Hepatocyte (in vitro differentiated cells): ENCODE data around the gene RSPO4. TPM values are rescaled to one million over a fixed set of nuclear protein-coding genes. Genes with fewer than 3 reads are reported as not detected.

Experiments
- DNase-seq: peaks from one replicate; pipeline ENCODE4 v3.0.0-alpha.2; 2016; ENCODE audit warnings: low spot score
- H2AFZ ChIP-seq: fragments of 200-600 bp; sonication (generic); 2 replicates; pipeline ENCODE4 v1.6.0; 2016; ENCODE audit warnings: antibody characterized with exemption, mild to moderate bottlenecking
- H3K27ac ChIP-seq: fragments of 200-600 bp; sonication (generic); 2 replicates; pipeline ENCODE4 v1.5.1; 2016; ENCODE audit warnings: mild to moderate bottlenecking
- H3K27me3 ChIP-seq: fragments of 200-600 bp; sonication (generic); 2 replicates; pipeline ENCODE4 v1.6.1; 2016
- H3K36me3 ChIP-seq: fragments of 200-600 bp; sonication (generic); replicated peaks from 2 replicates; pipeline ENCODE4 v1.5.1; 2016; ENCODE audit warnings: low read depth; ENCODE audit not compliant: insufficient read depth
- H3K4me1 ChIP-seq: fragments of 200-600 bp; sonication (generic); 2 replicates; pipeline ENCODE4 v1.5.1; 2016; ENCODE audit warnings: mild to moderate bottlenecking, moderate library complexity; ENCODE audit not compliant: insufficient read depth
- H3K4me2 ChIP-seq: fragments of 200-600 bp; sonication (generic); 2 replicates; pipeline ENCODE4 v1.6.0; 2016
- H3K4me3 ChIP-seq: fragments of 200-600 bp; sonication (generic); 2 replicates; pipeline ENCODE4 v1.5.1; 2016; ENCODE audit warnings: mild to moderate bottlenecking
- H3K79me2 ChIP-seq: fragments of 200-600 bp; sonication (generic); 2 replicates; pipeline ENCODE4 v1.6.0; 2017; ENCODE audit warnings: mild to moderate bottlenecking
- H3K9me2 ChIP-seq: fragments of 200-600 bp; sonication (generic); replicated peaks from 2 replicates; pipeline ENCODE4 v1.6.0; 2017; ENCODE audit warnings: mild to moderate bottlenecking; ENCODE audit not compliant: insufficient read depth
- H3K9me3 ChIP-seq: fragments of 200-600 bp; sonication (generic); 2 replicates; pipeline ENCODE4 v1.5.1; 2016; ENCODE audit warnings: low read depth, mild to moderate bottlenecking
- H4K20me1 ChIP-seq: fragments of 200-600 bp; sonication (generic); 2 replicates; pipeline ENCODE4 v1.6.0; 2016; ENCODE audit warnings: mild to moderate bottlenecking; ENCODE audit not compliant: insufficient read depth, poor library complexity, severe bottlenecking
- EZH2 ChIP-seq: fragments of 200-600 bp; sonication (generic); IDR thresholded peaks from 2 replicates; pipeline ENCODE4 v1.6.1; 2016; ENCODE audit warnings: antibody characterized with exemption, mild to moderate bottlenecking, borderline replicate concordance
- EZH2phosphoT487 ChIP-seq: fragments of 200-600 bp; sonication (generic); IDR thresholded peaks from one replicate; pipeline ENCODE4 v1.6.1; 2018; ENCODE audit warnings: antibody characterized with exemption, mild to moderate bottlenecking, low read depth, moderate library complexity; ENCODE audit not compliant: unreplicated experiment, severe bottlenecking
- WGBS: methylation state at CpG from one replicate; pipeline ENCODE4 v1.1.6; 2016; ENCODE audit warnings: low lambda C conversion rate; ENCODE audit errors: missing lambda C conversion rate; 5-methylcytosine and 5-hydroxymethylcytosine counted together
- polyA plus RNA-seq: library from polyadenylated mRNA; unstranded; fragments of >200 nt; fragmentation: Nextera tagmentation; extraction: Ambion mirVana; gene quantifications from 2 replicates; pipeline ENCODE4 v1.2.1, GENCODE V29; 2016
- total RNA-seq: library from RNA; depleted of rRNA; stranded (reverse); fragments of >200 nt; gene quantifications from 2 replicates; pipeline ENCODE4 v1.2.3, GENCODE V29; 2014
- TF ChIP-seq, protein P1 (sequence below): fragments of 200-600 bp; sonication (generic); IDR thresholded peaks from 2 replicates; pipeline ENCODE4 v1.5.1; 2016; ENCODE audit warnings: antibody characterized with exemption, mild to moderate bottlenecking; ENCODE audit not compliant: poor library complexity

The RSPO4 gene
- total and polyA plus RNA-seq, 2 experiments from 2014 or later = 0.41 to 0.57 TPM

DNA sequence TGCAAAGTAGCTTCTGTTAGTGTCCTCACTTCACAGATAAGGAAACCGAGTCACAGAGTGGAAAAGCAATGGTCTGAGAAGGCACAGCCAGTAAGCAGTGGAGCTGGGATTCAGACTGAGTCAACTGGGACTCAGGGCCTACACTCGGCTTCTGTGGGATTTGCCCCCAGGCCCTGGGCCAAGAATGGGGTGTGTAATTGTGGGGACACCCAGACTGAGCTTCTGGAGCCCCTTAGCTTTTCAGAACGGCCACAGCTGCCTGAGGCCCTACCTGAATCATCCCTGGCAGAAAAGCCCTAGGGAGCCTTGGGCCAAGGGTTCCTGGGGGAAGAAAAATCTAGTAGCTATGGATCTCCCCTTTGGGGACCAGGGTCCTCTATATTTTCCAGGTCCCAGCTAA lies 92.5 kb downstream of the RSPO4 start:
- TF ChIP-seq, protein P1, sequence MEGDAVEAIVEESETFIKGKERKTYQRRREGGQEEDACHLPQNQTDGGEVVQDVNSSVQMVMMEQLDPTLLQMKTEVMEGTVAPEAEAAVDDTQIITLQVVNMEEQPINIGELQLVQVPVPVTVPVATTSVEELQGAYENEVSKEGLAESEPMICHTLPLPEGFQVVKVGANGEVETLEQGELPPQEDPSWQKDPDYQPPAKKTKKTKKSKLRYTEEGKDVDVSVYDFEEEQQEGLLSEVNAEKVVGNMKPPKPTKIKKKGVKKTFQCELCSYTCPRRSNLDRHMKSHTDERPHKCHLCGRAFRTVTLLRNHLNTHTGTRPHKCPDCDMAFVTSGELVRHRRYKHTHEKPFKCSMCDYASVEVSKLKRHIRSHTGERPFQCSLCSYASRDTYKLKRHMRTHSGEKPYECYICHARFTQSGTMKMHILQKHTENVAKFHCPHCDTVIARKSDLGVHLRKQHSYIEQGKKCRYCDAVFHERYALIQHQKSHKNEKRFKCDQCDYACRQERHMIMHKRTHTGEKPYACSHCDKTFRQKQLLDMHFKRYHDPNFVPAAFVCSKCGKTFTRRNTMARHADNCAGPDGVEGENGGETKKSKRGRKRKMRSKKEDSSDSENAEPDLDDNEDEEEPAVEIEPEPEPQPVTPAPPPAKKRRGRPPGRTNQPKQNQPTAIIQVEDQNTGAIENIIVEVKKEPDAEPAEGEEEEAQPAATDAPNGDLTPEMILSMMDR = no peak
- TF ChIP-seq EZH2phosphoT487 (no peak), EZH2 (no peak)
- no peaks in the 10 kb centered on the region for H4K20me1 ChIP-seq
- H3K27me3 ChIP-seq = no peaks in the 10 kb centered on the region
- no peak overlapping the region for H2AFZ ChIP-seq
- H3K4me3 ChIP-seq = no peak overlapping the region
- H3K36me3 ChIP-seq = no peaks in the 10 kb centered on the region
- H3K79me2 ChIP-seq = no peaks in the 10 kb centered on the region
- no peak for DNase-seq
- H3K4me2 ChIP-seq = no peak overlapping the region
- H3K9me3 ChIP-seq = no peaks in the 10 kb centered on the region
- WGBS = 73% methylated on average over 3 of the region's 3 CpGs
- H3K27ac ChIP-seq = no peak overlapping the region
- H3K4me1 ChIP-seq = peaks cover 12% of the 10 kb centered on the region
- no peaks in the 10 kb centered on the region for H3K9me2 ChIP-seq

Other genes with a start within 250 kb of the RSPO4 start
- 0.33 and 0.80 TPM in 2 replicates for gene SLC52A3, start 233.8 kb downstream of the RSPO4 start, total RNA-seq
- gene SLC52A3, start 233.8 kb downstream of the RSPO4 start, polyA plus RNA-seq = 0.35 and 1.0 TPM in 2 replicates
- gene FAM110A, start 168.6 kb downstream of the RSPO4 start, total RNA-seq = 4.4 and 4.6 TPM in 2 replicates
- gene FAM110A, start 168.6 kb downstream of the RSPO4 start, polyA plus RNA-seq = 6.1 and 8.9 TPM in 2 replicates
- gene ANGPT4, start 86.0 kb downstream of the RSPO4 start, total RNA-seq = not detected in 2 replicates
- gene ANGPT4, start 86.0 kb downstream of the RSPO4 start, polyA plus RNA-seq = not detected in 2 replicates
- gene PSMF1, start 116.3 kb upstream of the RSPO4 start, total RNA-seq = 65.2 and 97.3 TPM in 2 replicates
- 125 and 126 TPM in 2 replicates for gene PSMF1, start 116.3 kb upstream of the RSPO4 start, polyA plus RNA-seq
- gene TMEM74B, start 182.7 kb upstream of the RSPO4 start, total RNA-seq = 5.2 and 9.4 TPM in 2 replicates
- 5.5 and 7.3 TPM in 2 replicates for gene TMEM74B, start 182.7 kb upstream of the RSPO4 start, polyA plus RNA-seq
- 1.4 and 1.6 TPM in 2 replicates for gene C20orf202, start 201.1 kb upstream of the RSPO4 start, total RNA-seq
- 0.35 and 0.84 TPM in 2 replicates for gene C20orf202, start 201.1 kb upstream of the RSPO4 start, polyA plus RNA-seq
- gene RAD21L1, start 223.7 kb upstream of the RSPO4 start, total RNA-seq = not detected in 2 replicates
- gene RAD21L1, start 223.7 kb upstream of the RSPO4 start, polyA plus RNA-seq = not detected in 2 replicates